Hepatocyte (in vitro differentiated cells): ENCODE results near the gene PRRT1B. TPM values are rescaled to one million over a fixed set of nuclear protein-coding genes. Genes with fewer than 3 reads are reported as not detected.
"Not testable (repeated sequence)": the region's sequence is repeated elsewhere in the genome, so short reads cannot be mapped to it uniquely, and the experiment has no call there.

Source experiments
- DNase-seq: peaks from one replicate; pipeline ENCODE4 v3.0.0-alpha.2; 2016; ENCODE audit warnings: low spot score
- H2AFZ ChIP-seq: fragments of 200-600 bp; sonication (generic); 2 replicates; pipeline ENCODE4 v1.6.0; 2016; ENCODE audit warnings: antibody characterized with exemption, mild to moderate bottlenecking
- H3K27ac ChIP-seq: fragments of 200-600 bp; sonication (generic); 2 replicates; pipeline ENCODE4 v1.5.1; 2016; ENCODE audit warnings: mild to moderate bottlenecking
- H3K27me3 ChIP-seq: fragments of 200-600 bp; sonication (generic); 2 replicates; pipeline ENCODE4 v1.6.1; 2016
- H3K36me3 ChIP-seq: fragments of 200-600 bp; sonication (generic); replicated peaks from 2 replicates; pipeline ENCODE4 v1.5.1; 2016; ENCODE audit warnings: low read depth; ENCODE audit not compliant: insufficient read depth
- H3K4me1 ChIP-seq: fragments of 200-600 bp; sonication (generic); 2 replicates; pipeline ENCODE4 v1.5.1; 2016; ENCODE audit warnings: mild to moderate bottlenecking, moderate library complexity; ENCODE audit not compliant: insufficient read depth
- H3K4me2 ChIP-seq: fragments of 200-600 bp; sonication (generic); 2 replicates; pipeline ENCODE4 v1.6.0; 2016
- H3K4me3 ChIP-seq: fragments of 200-600 bp; sonication (generic); 2 replicates; pipeline ENCODE4 v1.5.1; 2016; ENCODE audit warnings: mild to moderate bottlenecking
- H3K79me2 ChIP-seq: fragments of 200-600 bp; sonication (generic); 2 replicates; pipeline ENCODE4 v1.6.0; 2017; ENCODE audit warnings: mild to moderate bottlenecking
- H3K9me2 ChIP-seq: fragments of 200-600 bp; sonication (generic); replicated peaks from 2 replicates; pipeline ENCODE4 v1.6.0; 2017; ENCODE audit warnings: mild to moderate bottlenecking; ENCODE audit not compliant: insufficient read depth
- H3K9me3 ChIP-seq: fragments of 200-600 bp; sonication (generic); 2 replicates; pipeline ENCODE4 v1.5.1; 2016; ENCODE audit warnings: low read depth, mild to moderate bottlenecking
- H4K20me1 ChIP-seq: fragments of 200-600 bp; sonication (generic); 2 replicates; pipeline ENCODE4 v1.6.0; 2016; ENCODE audit warnings: mild to moderate bottlenecking; ENCODE audit not compliant: insufficient read depth, poor library complexity, severe bottlenecking
- EZH2 ChIP-seq: fragments of 200-600 bp; sonication (generic); IDR thresholded peaks from 2 replicates; pipeline ENCODE4 v1.6.1; 2016; ENCODE audit warnings: antibody characterized with exemption, mild to moderate bottlenecking, borderline replicate concordance
- EZH2phosphoT487 ChIP-seq: fragments of 200-600 bp; sonication (generic); IDR thresholded peaks from one replicate; pipeline ENCODE4 v1.6.1; 2018; ENCODE audit warnings: antibody characterized with exemption, mild to moderate bottlenecking, low read depth, moderate library complexity; ENCODE audit not compliant: unreplicated experiment, severe bottlenecking
- WGBS: methylation state at CpG from one replicate; pipeline ENCODE4 v1.1.6; 2016; ENCODE audit warnings: low lambda C conversion rate; ENCODE audit errors: missing lambda C conversion rate; 5-methylcytosine and 5-hydroxymethylcytosine counted together
- polyA plus RNA-seq: library from polyadenylated mRNA; unstranded; fragments of >200 nt; fragmentation: Nextera tagmentation; extraction: Ambion mirVana; gene quantifications from 2 replicates; pipeline ENCODE4 v1.2.1, GENCODE V29; 2016
- total RNA-seq: library from RNA; depleted of rRNA; stranded (reverse); fragments of >200 nt; gene quantifications from 2 replicates; pipeline ENCODE4 v1.2.3, GENCODE V29; 2014
- TF ChIP-seq, protein P1 (sequence below): fragments of 200-600 bp; sonication (generic); IDR thresholded peaks from 2 replicates; pipeline ENCODE4 v1.5.1; 2016; ENCODE audit warnings: antibody characterized with exemption, mild to moderate bottlenecking; ENCODE audit not compliant: poor library complexity

Gene PRRT1B
- total and polyA plus RNA-seq, 2 experiments from 2014 or later, result 0.17 to 1.4 TPM

DNA sequence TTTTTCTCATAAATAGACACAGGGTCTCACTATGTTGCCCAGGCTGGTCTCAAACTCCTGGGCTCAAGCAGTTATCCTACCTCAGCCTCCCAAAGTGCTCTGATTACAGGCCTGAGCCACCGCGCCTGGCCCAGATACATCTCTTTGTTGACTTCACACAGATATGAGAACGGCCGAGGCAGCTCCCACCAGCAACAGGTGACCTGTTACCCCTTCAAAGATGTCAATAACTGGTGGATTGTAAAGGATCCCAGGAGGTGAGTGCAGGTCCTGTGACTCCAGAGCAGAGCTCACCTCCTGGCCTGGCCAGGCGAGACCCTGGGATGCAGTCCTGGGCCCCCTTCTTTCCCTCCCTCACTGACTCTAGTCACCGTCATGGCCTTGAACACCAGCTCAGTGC is 33.4 kb upstream of the PRRT1B start:
- Histone ChIP-seq H3K27ac (no peak overlapping the region), H3K27me3 (no peaks in the 10 kb centered on the region), H4K20me1 (no peaks in the 10 kb centered on the region), H2AFZ (no peak overlapping the region), H3K36me3 (no peaks in the 10 kb centered on the region), H3K4me3 (no peak overlapping the region), H3K9me2 (no peaks in the 10 kb centered on the region), H3K4me2 (no peak overlapping the region), H3K79me2 (no peaks in the 10 kb centered on the region), H3K9me3 (no peaks in the 10 kb centered on the region), H3K4me1 (no peaks in the 10 kb centered on the region)
- TF ChIP-seq EZH2phosphoT487, result no peak
- no peak for TF ChIP-seq EZH2
- TF ChIP-seq, protein P1, sequence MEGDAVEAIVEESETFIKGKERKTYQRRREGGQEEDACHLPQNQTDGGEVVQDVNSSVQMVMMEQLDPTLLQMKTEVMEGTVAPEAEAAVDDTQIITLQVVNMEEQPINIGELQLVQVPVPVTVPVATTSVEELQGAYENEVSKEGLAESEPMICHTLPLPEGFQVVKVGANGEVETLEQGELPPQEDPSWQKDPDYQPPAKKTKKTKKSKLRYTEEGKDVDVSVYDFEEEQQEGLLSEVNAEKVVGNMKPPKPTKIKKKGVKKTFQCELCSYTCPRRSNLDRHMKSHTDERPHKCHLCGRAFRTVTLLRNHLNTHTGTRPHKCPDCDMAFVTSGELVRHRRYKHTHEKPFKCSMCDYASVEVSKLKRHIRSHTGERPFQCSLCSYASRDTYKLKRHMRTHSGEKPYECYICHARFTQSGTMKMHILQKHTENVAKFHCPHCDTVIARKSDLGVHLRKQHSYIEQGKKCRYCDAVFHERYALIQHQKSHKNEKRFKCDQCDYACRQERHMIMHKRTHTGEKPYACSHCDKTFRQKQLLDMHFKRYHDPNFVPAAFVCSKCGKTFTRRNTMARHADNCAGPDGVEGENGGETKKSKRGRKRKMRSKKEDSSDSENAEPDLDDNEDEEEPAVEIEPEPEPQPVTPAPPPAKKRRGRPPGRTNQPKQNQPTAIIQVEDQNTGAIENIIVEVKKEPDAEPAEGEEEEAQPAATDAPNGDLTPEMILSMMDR, result no peak
- DNase-seq, result no peak
- WGBS, result 95% methylated on average over 6 of the region's 6 CpGs

DNA sequence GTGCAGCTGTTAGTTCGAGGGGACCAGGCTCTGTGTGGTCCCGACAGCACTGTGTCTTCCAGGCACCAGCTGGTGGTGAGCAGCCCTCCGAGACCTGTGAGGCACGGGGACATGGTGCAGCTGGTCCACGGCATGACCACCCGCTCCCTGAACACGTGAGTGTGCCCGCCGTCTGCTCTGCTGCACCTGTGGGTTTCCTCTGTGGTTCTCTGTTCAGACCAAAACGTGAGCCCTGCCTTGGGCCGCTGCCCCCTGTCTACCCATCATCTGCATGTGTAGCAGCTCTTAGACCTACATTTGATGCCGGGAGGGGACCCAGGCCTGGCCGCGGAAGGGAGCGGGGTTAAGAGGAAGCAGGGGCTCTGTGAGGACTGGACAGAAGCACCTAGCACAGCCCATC is 32.1 kb upstream of the PRRT1B start:
- Histone ChIP-seq H3K27ac (no peak overlapping the region), H3K4me3 (no peak overlapping the region), H3K9me2 (no peaks in the 10 kb centered on the region), H2AFZ (no peak overlapping the region), H3K9me3 (no peaks in the 10 kb centered on the region), H4K20me1 (no peaks in the 10 kb centered on the region), H3K79me2 (no peaks in the 10 kb centered on the region), H3K4me2 (no peak overlapping the region), H3K27me3 (no peaks in the 10 kb centered on the region), H3K36me3 (no peaks in the 10 kb centered on the region), H3K4me1 (no peaks in the 10 kb centered on the region)
- DNase-seq, result no peak
- TF ChIP-seq, protein P1, result no peak
- TF ChIP-seq EZH2phosphoT487, result no peak
- 97% methylated on average over 14 of the region's 15 CpGs for WGBS

DNA sequence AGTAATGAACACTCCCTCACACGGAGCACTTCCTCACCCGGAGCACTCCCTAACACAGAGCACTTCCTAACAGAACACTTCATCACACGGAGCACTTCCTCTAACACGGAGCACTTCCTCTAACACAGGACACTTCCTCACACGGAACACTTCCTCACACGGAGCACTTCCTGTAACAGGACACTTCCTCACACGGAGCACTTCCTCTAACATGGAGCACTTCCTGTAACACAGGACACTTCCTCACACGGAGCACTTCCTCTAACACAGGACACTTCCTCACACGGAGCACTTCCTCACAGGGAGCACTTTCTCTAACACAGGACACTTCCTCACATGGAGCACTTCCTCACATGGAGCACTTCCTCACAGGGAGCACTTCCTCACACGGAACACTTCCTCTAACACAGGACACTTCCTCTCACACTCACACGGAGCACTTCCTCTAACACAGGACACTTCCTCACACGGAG is 29.7 kb upstream of the PRRT1B start:
- not testable (repeated sequence) for H3K4me2 ChIP-seq, H3K9me2 ChIP-seq, H4K20me1 ChIP-seq, H3K9me3 ChIP-seq, H3K27me3 ChIP-seq, H3K4me3 ChIP-seq, H3K79me2 ChIP-seq, H2AFZ ChIP-seq, H3K36me3 ChIP-seq, DNase-seq, H3K27ac ChIP-seq, H3K4me1 ChIP-seq
- 94% methylated on average over 9 of the region's 12 CpGs for WGBS

DNA sequence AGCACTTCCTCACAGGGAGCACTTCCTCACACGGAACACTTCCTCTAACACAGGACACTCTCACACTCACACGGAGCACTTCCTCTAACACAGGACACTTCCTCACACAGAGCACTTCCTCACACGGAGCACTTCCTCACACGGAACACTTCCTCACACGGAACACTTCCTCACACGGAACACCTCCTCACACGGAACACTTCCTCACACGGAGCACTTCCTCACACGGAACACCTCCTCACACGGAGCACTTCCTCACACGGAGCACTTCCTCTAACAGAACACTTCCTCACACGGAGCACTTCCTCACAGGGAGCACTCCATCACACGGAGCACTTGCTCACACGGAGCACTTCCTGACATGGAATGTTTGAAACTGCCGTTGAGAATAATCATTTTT is 29.2 kb upstream of the PRRT1B start:
- WGBS, result 95% methylated on average over 12 of the region's 15 CpGs

More for the DNA sequence above, 29.2 kb upstream of the PRRT1B start:
- DNase-seq, result no peak
- no peaks in the 10 kb centered on the region for H4K20me1 ChIP-seq
- no peaks in the 10 kb centered on the region for H3K79me2 ChIP-seq
- H3K27me3 ChIP-seq, result no peaks in the 10 kb centered on the region
- H3K4me1 ChIP-seq, result no peaks in the 10 kb centered on the region
- no peak for TF ChIP-seq EZH2phosphoT487
- no peak for TF ChIP-seq EZH2
- TF ChIP-seq, protein P1, result no peak
- H3K4me2 ChIP-seq, result no peak overlapping the region
- H3K27ac ChIP-seq, result no peak overlapping the region
- H2AFZ ChIP-seq, result no peak overlapping the region
- H3K36me3 ChIP-seq, result no peaks in the 10 kb centered on the region
- H3K9me3 ChIP-seq, result no peaks in the 10 kb centered on the region
- H3K4me3 ChIP-seq, result no peak overlapping the region
- H3K9me2 ChIP-seq, result no peaks in the 10 kb centered on the region
